Muscle layer of duodenum (tissue), 2 donors: ENCODE results near the gene ARHGEF25.
"Not testable (repeated sequence)": the region's sequence is repeated elsewhere in the genome, so short reads cannot be mapped to it uniquely, and the experiment has no call there.

Experiments
- H3K27ac ChIP-seq: one replicate; pipeline ENCODE4 v1.7.0; 2013; ENCODE audit warnings: mild to moderate bottlenecking, low read length
- H3K27me3 ChIP-seq: one replicate; pipeline ENCODE4 v1.7.0; 2013; ENCODE audit warnings: low read depth, mild to moderate bottlenecking, control low read depth, low read length
- H3K36me3 ChIP-seq, 2 donors: one replicate each; pipeline ENCODE4 v1.7.0; 2013; ENCODE audit warnings: low read length in 2 of 2, control low read depth in 1 of 2, mild to moderate bottlenecking in 1 of 2; ENCODE audit not compliant: insufficient read depth in 2 of 2, control insufficient read depth in 1 of 2
- H3K4me1 ChIP-seq, 2 donors: one replicate each; pipeline ENCODE4 v1.7.0; 2013; ENCODE audit warnings: low read length in 2 of 2, mild to moderate bottlenecking in 2 of 2, control low read depth in 1 of 2, moderate library complexity in 1 of 2; ENCODE audit not compliant: insufficient read depth in 2 of 2, control insufficient read depth in 1 of 2
- H3K4me3 ChIP-seq, 2 donors: one replicate each; pipeline ENCODE4 v1.7.0; 2013; ENCODE audit warnings: low read length in 2 of 2, low read depth in 1 of 2, mild to moderate bottlenecking in 1 of 2
- H3K9me3 ChIP-seq, 2 donors: one replicate each; pipeline ENCODE4 v1.7.0; 2013; ENCODE audit warnings: low read length in 2 of 2, control low read depth in 1 of 2, mild to moderate bottlenecking in 1 of 2; ENCODE audit not compliant: control insufficient read depth in 1 of 2
- donor health status: healthy.

The ARHGEF25 gene

DNA sequence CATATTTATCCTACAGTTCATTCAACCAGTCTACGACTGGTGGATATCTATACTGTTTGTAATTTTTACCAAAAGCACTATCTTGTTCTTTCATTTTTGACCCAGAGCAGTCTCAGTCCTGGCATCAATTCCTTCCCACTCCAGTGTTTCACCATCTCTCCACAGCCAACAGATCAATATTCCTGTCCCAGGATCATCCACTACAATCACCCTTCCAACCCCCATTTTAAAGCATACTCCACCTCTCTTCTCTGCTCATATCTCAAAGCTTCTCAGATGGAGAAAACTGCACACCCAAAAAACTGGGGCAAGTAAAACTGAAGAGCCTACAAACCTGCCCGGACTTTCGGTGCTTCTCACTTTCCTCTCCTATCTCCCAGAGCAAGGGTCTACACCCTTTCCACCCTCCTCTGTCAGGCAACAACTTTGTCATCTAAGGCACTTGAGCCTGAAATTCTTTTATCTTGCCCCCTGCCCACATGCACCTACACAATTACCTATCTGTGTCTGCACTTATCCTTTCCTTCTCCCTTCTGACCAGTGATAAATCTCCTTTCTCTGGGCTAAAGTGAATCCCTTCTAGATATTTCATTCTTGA is 24.3 kb upstream of the ARHGEF25 start:
- no peaks in the 10 kb centered on the region for H3K9me3 ChIP-seq
- no peak overlapping the region for H3K27ac ChIP-seq
- peaks cover 3 to 8% of the 10 kb centered on the region in 2 donors for H3K4me1 ChIP-seq
- no peaks in the 10 kb centered on the region for H3K36me3 ChIP-seq
- H3K27me3 ChIP-seq, result no peaks in the 10 kb centered on the region
- H3K4me3 ChIP-seq, result no peak overlapping the region

DNA sequence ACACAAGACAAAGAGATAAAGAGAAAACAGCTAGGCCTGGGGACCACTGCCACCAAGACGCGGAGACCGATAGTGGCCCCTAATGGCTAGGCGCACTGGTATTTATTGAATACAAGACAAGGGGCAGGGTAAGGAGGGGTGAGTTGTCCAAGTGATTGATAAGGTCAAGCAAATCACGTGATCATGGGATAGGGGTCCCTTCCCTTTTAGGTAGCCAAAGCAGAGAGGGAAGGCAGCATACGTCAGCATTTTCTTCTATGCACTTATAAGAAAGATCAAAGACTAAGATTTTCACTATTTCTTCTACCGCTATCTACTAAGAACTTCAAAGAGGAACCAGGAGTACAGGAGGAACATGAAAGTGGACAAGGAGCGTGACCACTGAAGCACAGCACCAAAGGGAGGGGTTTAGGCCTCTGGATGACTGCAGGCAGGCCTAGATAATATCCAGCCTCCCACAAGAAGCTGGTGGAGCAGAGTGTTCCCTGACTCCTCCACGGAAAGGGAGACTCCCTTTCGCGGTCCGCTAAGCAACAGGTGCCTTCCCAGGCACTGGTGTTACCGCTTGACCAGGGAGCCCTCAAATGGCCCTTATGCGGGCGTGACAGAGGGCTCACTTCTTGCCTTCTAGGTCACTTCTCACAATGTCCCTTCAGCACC is 22.2 kb upstream of the ARHGEF25 start:
- peaks cover 9 to 18% of the 10 kb centered on the region in 2 donors for H3K4me1 ChIP-seq
- not testable (repeated sequence) for H3K36me3 ChIP-seq, H3K27ac ChIP-seq, H3K9me3 ChIP-seq, H3K27me3 ChIP-seq, H3K4me3 ChIP-seq

DNA sequence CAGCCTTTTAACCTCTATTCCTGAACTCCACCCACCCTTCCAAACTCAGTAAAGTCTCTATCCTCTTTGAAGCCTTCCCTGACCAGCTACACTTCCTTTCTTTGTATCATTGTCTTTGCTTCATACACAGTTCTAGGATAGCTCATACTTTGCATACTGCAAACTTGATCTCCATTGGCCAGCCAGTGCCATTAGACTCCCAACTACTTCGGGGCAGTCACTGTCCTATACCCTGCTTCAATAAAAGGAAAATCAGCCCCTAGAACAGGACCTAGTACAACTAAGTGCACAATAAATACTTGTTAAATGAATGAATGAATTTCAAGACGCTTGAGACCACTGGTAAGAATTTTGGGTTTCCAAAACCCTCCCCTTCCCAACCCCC is 20.8 kb upstream of the ARHGEF25 start:
- H3K36me3 ChIP-seq, result peaks cover 0 to 1% of the 10 kb centered on the region in 2 donors
- peaks cover 9 to 18% of the 10 kb centered on the region in 2 donors for H3K4me1 ChIP-seq
- H3K27ac ChIP-seq, result peak overlapping the region; percentile 51
- H3K9me3 ChIP-seq, result no peaks in the 10 kb centered on the region
- H3K27me3 ChIP-seq, result no peaks in the 10 kb centered on the region
- peak overlapping the region; percentile 88 to 94 for H3K4me3 ChIP-seq

DNA sequence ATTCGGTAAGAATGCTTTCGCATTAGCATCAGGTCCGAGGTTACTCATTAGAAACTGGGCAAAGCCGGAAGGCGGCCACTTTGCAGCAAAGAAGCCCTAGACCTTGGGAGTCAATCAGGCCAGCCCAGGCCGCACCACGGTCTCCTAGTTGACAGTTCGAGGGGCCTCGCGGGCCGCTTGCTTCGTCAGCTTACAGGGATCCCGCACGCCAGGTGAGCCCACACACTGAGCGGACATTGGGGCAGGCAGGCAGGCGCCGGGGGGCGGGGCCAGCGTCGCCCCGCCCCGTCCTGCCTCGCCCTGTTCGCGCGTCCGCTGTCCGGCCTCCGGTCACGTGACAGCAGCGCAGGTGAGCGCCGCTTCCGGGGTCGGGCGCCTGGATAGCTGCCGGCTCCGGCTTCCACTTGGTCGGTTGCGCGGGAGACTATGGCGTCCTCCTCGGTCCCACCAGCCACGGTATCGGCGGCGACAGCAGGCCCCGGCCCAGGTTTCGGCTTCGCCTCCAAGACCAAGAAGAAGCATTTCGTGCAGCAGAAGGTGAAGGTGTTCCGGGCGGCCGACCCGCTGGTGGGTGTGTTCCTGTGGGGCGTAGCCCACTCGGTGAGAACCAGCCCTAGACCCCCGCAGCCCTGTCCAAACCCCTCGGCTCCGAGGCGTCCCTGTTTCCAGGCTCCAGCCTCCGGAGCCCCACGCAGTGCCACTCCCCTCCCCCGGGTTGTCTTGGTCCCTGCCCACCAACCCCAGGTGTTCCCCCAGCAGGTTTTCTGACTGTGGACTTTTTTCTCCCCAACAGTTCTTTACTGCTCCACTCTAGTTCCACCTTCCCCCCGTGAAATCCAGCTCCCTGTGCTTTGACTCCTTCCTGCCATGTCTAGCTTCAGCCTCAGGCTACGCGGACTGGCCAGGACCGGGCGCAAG is 20.1 kb upstream of the ARHGEF25 start, which contains the start of gene PIP4K2C:
Gene PIP4K2C, plus strand, starts transcription at position 329 of the 918 bp plus-strand sequence. Its CDS starts 98 bp downstream, at position 427.
- peaks cover 4 to 8% of the 10 kb centered on the region in 2 donors for H3K36me3 ChIP-seq
- peak within 1 kb of the TSS; percentile 88 to 94 for H3K4me3 ChIP-seq
- H3K9me3 ChIP-seq, result no peaks in the 10 kb centered on the region
- H3K27me3 ChIP-seq, result no peaks in the 10 kb centered on the region
- H3K27ac ChIP-seq, result peak within 1 kb of the TSS; percentile 51
- peaks cover 9 to 18% of the 10 kb centered on the region in 2 donors for H3K4me1 ChIP-seq

DNA sequence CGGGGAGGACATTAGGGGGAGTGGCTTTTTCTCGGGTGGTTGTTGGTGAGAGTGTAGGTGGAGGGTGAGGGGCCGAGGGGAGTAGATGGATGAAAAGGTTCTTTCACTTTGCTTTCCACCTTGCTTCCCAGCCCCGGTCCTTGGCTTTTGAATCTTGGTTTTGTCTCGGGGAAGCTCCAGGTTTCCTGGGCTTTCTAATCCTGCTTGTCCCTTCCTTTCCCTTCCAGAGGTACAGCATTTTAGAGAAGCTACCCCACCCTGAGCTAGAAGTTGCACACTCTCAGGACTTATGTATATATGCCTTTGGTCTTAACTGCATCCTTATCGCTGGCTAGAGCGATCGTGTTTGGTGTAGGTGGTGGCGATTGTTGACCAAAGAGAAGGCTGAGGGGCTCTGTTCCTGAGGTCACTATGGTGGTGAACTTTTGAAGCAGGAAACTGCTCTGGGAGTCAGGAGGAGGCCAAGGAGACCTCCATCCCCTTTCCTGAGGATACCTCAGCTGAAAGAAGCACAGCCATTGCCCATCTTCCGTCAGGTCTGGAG is 19.4 kb upstream of the ARHGEF25 start:
- Histone ChIP-seq H3K27ac (peak overlapping the region; percentile 51), H3K9me3 (no peaks in the 10 kb centered on the region), H3K4me3 (peak overlapping the region; percentile 88 to 94), H3K4me1 (peaks cover 9 to 18% of the 10 kb centered on the region in 2 donors), H3K36me3 (peaks cover 8 to 12% of the 10 kb centered on the region in 2 donors), H3K27me3 (no peaks in the 10 kb centered on the region)

DNA sequence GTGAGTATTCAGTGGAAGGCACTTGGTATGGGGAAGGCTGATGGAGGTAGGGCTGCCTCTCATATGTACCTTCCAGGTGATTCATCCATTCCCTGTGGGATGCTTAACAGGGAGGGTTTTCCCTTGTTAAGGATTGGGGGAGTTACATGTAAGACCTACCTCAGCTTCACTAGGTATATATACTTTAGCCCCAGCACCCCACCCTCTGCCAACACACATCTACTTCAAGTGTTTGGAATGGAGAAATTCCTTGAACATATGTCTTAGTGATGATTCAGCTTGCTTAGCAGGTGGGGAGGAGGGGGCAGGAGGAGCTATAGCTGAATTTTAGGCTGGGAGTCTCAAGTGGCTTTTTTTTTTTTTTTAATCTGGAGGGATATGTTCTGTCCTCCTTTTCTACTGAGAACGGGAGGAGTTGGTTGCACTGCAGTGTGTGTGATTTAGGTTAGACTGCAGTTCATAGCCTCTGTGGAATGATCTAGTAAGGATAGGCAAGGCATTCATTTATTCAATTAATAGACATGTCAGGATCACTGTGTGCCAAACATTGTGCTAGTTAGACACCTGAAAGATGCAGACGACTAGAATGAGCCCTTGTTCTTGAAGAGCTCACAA is 18.6 kb upstream of the ARHGEF25 start:
- no peaks in the 10 kb centered on the region for H3K27me3 ChIP-seq
- H3K4me1 ChIP-seq, result peaks cover 9 to 18% of the 10 kb centered on the region in 2 donors
- H3K9me3 ChIP-seq, result no peaks in the 10 kb centered on the region
- no peak overlapping the region for H3K27ac ChIP-seq
- peaks cover 8 to 16% of the 10 kb centered on the region in 2 donors for H3K36me3 ChIP-seq
- H3K4me3 ChIP-seq, result no peak overlapping the region

DNA sequence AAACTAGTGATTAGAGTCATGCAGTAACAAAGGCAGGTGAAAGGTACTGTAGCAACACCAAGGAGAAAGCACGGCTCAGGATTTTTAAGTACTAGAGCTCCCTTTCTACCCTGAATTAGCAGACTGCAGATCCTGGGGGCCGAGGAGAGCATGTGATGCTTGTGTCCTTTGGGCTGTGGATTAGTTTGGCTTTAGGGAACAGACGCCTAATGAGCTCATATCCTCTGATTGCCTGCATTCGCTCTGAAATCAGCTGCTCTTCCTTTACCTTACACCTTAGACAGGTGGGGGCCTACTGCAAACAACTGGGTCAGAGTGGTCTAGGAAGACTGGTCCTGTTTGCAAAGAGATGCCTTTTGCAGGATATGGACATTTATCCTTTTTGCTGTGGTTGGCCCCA is 18.0 kb upstream of the ARHGEF25 start:
- H3K9me3 ChIP-seq, result no peaks in the 10 kb centered on the region
- no peak overlapping the region for H3K4me3 ChIP-seq
- H3K27ac ChIP-seq, result no peak overlapping the region
- H3K36me3 ChIP-seq, result peaks cover 8 to 16% of the 10 kb centered on the region in 2 donors
- peaks cover 9 to 18% of the 10 kb centered on the region in 2 donors for H3K4me1 ChIP-seq
- H3K27me3 ChIP-seq, result no peaks in the 10 kb centered on the region

DNA sequence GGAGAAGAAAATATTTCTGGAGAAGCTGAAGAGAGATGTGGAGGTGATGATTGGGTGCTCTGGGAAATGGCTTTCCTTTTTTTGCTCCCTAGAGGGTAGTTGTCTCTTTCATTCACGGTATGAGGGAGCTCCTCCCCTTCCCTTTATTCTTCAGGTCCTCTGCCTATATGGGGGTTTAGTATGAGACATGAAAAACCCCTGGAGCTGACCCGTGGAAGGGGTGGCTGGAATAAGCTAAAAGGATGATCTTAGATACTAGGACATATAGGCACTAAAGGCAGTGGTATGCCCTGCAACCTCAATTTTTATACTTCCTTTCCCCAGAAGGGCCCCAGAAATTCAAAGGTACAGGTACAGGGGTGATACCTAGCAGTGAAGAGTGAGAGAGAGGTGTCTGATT is 10.8 kb upstream of the ARHGEF25 start:
- H3K36me3 ChIP-seq, result peaks cover 47 to 54% of the 10 kb centered on the region in 2 donors
- H3K9me3 ChIP-seq, result no peaks in the 10 kb centered on the region
- H3K4me3 ChIP-seq, result no peak overlapping the region
- H3K27ac ChIP-seq, result no peak overlapping the region
- H3K27me3 ChIP-seq, result no peaks in the 10 kb centered on the region
- peaks cover 6 to 12% of the 10 kb centered on the region in 2 donors for H3K4me1 ChIP-seq

DNA sequence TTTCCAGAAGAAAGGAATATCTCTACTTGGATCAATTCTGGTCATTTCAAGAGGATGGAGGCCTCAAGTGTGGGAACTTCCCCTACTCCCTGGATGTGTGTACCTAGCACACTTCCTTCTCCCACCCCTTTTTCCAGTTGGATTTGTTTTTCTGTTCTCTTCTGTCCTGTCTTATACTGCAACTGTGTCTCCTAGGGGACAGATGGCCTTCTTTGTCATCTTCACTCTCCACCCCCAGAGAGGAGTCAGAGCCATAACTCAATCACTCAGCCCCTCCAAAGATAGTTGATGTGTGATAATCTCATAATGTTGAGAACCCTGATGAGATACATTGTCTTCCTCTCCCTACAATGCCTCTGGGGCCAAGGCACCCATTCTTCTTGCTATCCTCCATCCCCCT is 8.7 kb upstream of the ARHGEF25 start:
- no peaks in the 10 kb centered on the region for H3K9me3 ChIP-seq
- H3K4me3 ChIP-seq, result no peak overlapping the region
- no peak overlapping the region for H3K27ac ChIP-seq
- H3K4me1 ChIP-seq, result peaks cover 9 to 28% of the 10 kb centered on the region in 2 donors
- H3K27me3 ChIP-seq, result no peaks in the 10 kb centered on the region
- H3K36me3 ChIP-seq, result peaks cover 38 to 54% of the 10 kb centered on the region in 2 donors

DNA sequence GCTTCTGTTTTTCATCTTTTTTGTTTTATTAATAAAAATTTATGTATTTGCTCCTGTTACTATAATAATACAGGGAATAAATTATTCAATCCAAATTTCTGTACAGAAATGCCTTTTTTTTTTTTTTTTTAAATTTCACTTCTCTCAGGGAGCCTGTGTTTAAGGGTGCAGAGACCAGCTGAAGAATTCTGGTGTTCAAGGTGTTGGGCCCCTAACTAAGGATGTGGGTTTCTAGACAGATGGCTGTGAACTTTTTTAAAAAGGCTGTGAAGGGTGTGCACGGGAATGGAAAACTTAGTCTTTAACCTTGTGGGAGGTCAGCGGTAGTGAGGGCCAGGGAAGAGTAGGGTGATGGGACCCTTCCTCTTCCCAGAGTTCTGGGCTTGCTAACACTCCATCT is 7.9 kb upstream of the ARHGEF25 start:
- Histone ChIP-seq H3K4me1 (peaks cover 9 to 28% of the 10 kb centered on the region in 2 donors), H3K27ac (peak overlapping the region; percentile 34), H3K27me3 (no peaks in the 10 kb centered on the region), H3K36me3 (peaks cover 38 to 57% of the 10 kb centered on the region in 2 donors), H3K9me3 (no peaks in the 10 kb centered on the region), H3K4me3 (peak overlapping the region in 1 of 2 donors; percentile 86)
